ENCODE data around the gene EFNA5. TPM values are rescaled to one million over a fixed set of nuclear protein-coding genes. Genes with fewer than 3 reads are reported as not detected.

EFNA5 gene
- total and polyA plus RNA-seq, 2 of the 8 experiments (the other 6 are each of a cell fraction or from before 2014, with no cell fraction given): 9.6 to 21.8 TPM

- TF ChIP-seq CHD7 (IDR thresholded peaks at IDR 0.05; ENCODE audit: insufficient replicate concordance, low read length) (no peak), TCF12 (IDR thresholded peaks at IDR 0.05; ENCODE audit: low read depth, low read length) (no peak), KDM4A (IDR thresholded peaks at IDR 0.05; ENCODE audit: low read depth, low read length, severe bottlenecking) (no peak), CHD1 (IDR thresholded peaks at IDR 0.05; ENCODE audit: low read depth, low read length) (no peak), RNF2 (IDR thresholded peaks at IDR 0.05; ENCODE audit: borderline replicate concordance, low read depth, low read length, missing control alignments, poor library complexity, severe bottlenecking) (no peak), SP1 (IDR thresholded peaks at IDR 0.05; ENCODE audit: low read depth, low read length) (no peak), ATF3 (IDR thresholded peaks at IDR 0.05; ENCODE audit: insufficient read depth, low read depth, low read length) (no peak)
These were observed 157.2 kb downstream of the EFNA5 start (continued) for GRCh38 chr5:107513337-107514085.

Measured in H1 (cell line).